ENCODE measurements around the gene ERFL.
A peak's percentile ranks its signal among the peaks of the same experiment; 100 is the strongest.

DNA sequence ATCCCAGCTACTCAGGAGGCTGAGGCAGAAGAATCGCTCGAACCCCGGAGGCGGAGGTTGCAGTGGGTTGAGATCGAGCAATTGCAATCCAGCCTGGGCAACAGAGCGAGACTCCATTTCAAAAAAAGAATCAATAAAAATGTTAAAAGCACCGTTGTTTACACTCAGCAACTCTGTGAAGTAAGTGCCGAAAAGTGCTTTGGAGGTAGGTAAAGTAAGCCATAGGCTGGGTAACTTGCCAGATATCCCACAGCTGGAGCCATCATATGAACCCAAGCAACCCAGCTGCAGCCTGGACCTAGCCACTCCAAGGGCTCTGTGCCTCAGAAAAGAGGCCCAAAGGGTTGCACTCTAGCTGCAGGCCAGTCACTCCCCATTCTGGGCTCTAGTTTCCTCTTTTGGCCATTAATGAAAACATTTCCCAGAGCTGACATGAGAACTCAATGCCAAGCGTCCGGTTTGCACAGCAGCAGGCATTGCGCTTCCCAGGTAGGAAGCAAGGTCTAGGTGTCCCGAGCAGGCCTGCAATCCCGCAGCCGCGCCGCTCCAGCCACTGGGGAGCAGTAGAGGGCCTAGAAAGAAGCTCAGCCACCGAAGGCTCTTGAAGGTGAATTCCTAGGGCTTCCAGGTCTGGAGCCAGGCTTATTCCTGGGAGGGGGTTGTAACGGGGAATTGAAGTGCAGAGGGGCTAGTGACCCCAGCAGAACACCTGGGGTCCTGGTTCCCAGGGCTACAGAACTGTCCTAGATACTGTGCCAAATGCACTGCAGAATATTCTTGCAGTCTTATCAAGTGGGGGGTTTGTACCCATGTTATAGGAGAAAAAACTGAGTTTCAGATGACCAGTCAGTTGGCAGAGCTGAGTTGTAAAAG lies 55.2 kb downstream of the ERFL start:
- TF ChIP-seq CREB1 (CRISPR knock-in tag; IDR thresholded peaks at IDR 0.05; ENCODE audit: low read depth) (no peak), STAT1 (IDR thresholded peaks at IDR 0.05; ENCODE audit: unreplicated experiment) (no peak), POLR2AphosphoS5 (IDR thresholded peaks at IDR 0.05; ENCODE audit: low read depth) (peak; percentile 70), EZH2 (IDR thresholded peaks at IDR 0.05; ENCODE audit: low read depth, unreplicated experiment) (no peak), NANOG (IDR thresholded peaks at IDR 0.05; ENCODE audit: borderline replicate concordance) (no peak)
- TF ChIP-seq, protein P1, sequence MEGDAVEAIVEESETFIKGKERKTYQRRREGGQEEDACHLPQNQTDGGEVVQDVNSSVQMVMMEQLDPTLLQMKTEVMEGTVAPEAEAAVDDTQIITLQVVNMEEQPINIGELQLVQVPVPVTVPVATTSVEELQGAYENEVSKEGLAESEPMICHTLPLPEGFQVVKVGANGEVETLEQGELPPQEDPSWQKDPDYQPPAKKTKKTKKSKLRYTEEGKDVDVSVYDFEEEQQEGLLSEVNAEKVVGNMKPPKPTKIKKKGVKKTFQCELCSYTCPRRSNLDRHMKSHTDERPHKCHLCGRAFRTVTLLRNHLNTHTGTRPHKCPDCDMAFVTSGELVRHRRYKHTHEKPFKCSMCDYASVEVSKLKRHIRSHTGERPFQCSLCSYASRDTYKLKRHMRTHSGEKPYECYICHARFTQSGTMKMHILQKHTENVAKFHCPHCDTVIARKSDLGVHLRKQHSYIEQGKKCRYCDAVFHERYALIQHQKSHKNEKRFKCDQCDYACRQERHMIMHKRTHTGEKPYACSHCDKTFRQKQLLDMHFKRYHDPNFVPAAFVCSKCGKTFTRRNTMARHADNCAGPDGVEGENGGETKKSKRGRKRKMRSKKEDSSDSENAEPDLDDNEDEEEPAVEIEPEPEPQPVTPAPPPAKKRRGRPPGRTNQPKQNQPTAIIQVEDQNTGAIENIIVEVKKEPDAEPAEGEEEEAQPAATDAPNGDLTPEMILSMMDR (conservative IDR thresholded peaks at IDR 0.05; ENCODE audit: low read depth in 2 of 2) = peak; percentile 85 to 89
- TF ChIP-seq, protein P2, sequence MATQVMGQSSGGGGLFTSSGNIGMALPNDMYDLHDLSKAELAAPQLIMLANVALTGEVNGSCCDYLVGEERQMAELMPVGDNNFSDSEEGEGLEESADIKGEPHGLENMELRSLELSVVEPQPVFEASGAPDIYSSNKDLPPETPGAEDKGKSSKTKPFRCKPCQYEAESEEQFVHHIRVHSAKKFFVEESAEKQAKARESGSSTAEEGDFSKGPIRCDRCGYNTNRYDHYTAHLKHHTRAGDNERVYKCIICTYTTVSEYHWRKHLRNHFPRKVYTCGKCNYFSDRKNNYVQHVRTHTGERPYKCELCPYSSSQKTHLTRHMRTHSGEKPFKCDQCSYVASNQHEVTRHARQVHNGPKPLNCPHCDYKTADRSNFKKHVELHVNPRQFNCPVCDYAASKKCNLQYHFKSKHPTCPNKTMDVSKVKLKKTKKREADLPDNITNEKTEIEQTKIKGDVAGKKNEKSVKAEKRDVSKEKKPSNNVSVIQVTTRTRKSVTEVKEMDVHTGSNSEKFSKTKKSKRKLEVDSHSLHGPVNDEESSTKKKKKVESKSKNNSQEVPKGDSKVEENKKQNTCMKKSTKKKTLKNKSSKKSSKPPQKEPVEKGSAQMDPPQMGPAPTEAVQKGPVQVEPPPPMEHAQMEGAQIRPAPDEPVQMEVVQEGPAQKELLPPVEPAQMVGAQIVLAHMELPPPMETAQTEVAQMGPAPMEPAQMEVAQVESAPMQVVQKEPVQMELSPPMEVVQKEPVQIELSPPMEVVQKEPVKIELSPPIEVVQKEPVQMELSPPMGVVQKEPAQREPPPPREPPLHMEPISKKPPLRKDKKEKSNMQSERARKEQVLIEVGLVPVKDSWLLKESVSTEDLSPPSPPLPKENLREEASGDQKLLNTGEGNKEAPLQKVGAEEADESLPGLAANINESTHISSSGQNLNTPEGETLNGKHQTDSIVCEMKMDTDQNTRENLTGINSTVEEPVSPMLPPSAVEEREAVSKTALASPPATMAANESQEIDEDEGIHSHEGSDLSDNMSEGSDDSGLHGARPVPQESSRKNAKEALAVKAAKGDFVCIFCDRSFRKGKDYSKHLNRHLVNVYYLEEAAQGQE (IDR thresholded peaks at IDR 0.05; ENCODE audit: unreplicated experiment) = no peak

All from GM23338 (cell line).